ENCODE measurements around the gene ZSWIM1.

ZSWIM1 gene

DNA sequence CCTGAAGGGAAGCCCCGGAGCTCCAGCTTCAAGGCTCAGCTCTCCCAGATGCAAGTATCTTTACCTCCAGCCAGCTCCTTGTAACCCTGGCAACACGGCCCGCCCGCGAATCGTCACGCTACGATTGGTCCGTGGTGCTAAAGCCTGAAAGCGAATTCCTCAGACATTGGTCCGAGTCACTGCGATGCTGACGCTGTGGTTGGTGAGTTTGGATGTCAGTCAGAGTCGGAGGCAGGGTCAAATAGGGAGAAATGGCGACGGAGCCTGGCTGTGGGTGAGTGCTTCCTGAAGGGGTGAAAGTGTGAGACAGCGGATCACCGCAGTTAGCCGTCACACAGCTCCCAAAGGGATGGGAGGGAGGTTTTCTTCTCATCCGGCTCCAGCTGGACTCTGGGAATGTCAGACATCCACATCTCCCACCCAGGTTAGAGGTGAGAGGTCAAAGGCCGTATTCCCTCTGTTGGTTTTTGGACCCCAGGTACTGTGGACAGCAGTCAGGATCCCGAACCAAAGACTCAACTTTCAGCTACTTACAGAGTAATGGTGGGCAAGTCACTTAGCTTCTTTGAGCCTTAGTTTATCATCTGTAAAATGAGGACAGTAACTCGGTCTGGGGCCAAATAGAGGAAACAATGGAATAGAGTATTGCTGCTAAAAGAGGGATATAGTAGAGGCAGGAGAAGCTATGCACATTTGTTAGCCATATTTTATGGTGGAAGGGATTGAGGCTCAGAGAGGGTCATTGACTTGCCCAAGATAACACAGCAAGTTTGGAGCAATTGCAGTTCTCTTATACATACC, at the start of gene ZSWIM1:
ZSWIM1 (plus strand) TSS at position 240 of the 801 bp plus-strand sequence. CDS start 1,366 bp downstream, outside the sequence.
- Histone ChIP-seq H3K4me3 (ENCODE audit: low read depth, low read length) (peak within 1 kb of the TSS; percentile 75), H3K79me2 (ENCODE audit: control insufficient read depth, insufficient read depth, low read length, unreplicated experiment) (peaks cover 12% of the 10 kb centered on the region), H3K36me3 (ENCODE audit: insufficient read depth, low read length) (peaks cover 8% of the 10 kb centered on the region; the same call in 1 of the 2 replicates), H3K27me3 (ENCODE audit: insufficient read depth, low read length) (no peaks in the 10 kb centered on the region), H3K27ac (ENCODE audit: low read depth, low read length) (peak within 1 kb of the TSS; percentile 19; the same call in 1 of the 2 replicates), H3K4me1 (ENCODE audit: control insufficient read depth, insufficient read depth, low read length, unreplicated experiment) (peaks cover 10% of the 10 kb centered on the region), H2AFZ (ENCODE audit: low read length, unreplicated experiment) (peak within 1 kb of the TSS; percentile 75)

- H3K79me2 ChIP-seq (ENCODE audit: control insufficient read depth, insufficient read depth, low read length, unreplicated experiment): peaks cover 16% of the 10 kb centered on the region
- no peak overlapping the region for H2AFZ ChIP-seq (ENCODE audit: low read length, unreplicated experiment)
- no peaks in the 10 kb centered on the region for H3K27me3 ChIP-seq (ENCODE audit: insufficient read depth, low read length)
- H3K4me1 ChIP-seq (ENCODE audit: control insufficient read depth, insufficient read depth, low read length, unreplicated experiment): peaks cover 25% of the 10 kb centered on the region
- no peak overlapping the region for H3K4me3 ChIP-seq (ENCODE audit: low read depth, low read length)
- H3K36me3 ChIP-seq (ENCODE audit: insufficient read depth, low read length): no peaks in the 10 kb centered on the region
- peak overlapping the region; percentile 82 for H3K27ac ChIP-seq (ENCODE audit: low read depth, low read length)
Measured at GRCh38 chr20:45832619-45833018, 48.4 kb upstream of the ZSWIM1 start.

GRCh38 chr20:45833030-45833882, 47.8 kb upstream of the ZSWIM1 start, which contains the start of gene SNX21:
Gene SNX21, plus strand, starts transcription at chr20:45833799. Its CDS starts 121 bp downstream, at chr20:45833920.
- peak within 1 kb of the TSS; percentile 82 for H3K27ac ChIP-seq (ENCODE audit: low read depth, low read length)
- peak within 1 kb of the TSS; percentile 73 for H2AFZ ChIP-seq (ENCODE audit: low read length, unreplicated experiment)
- H3K27me3 ChIP-seq (ENCODE audit: insufficient read depth, low read length): no peaks in the 10 kb centered on the region
- no peaks in the 10 kb centered on the region for H3K36me3 ChIP-seq (ENCODE audit: insufficient read depth, low read length)
- peaks cover 16% of the 10 kb centered on the region for H3K79me2 ChIP-seq (ENCODE audit: control insufficient read depth, insufficient read depth, low read length, unreplicated experiment)
- H3K4me3 ChIP-seq (ENCODE audit: low read depth, low read length): peak within 1 kb of the TSS; percentile 88
- H3K4me1 ChIP-seq (ENCODE audit: control insufficient read depth, insufficient read depth, low read length, unreplicated experiment): peaks cover 25% of the 10 kb centered on the region

GRCh38 chr20:45833883-45834796, 46.9 kb upstream of the ZSWIM1 start:
- H3K4me1 ChIP-seq (ENCODE audit: control insufficient read depth, insufficient read depth, low read length, unreplicated experiment): peaks cover 25% of the 10 kb centered on the region
- peak overlapping the region; percentile 82 for H3K27ac ChIP-seq (ENCODE audit: low read depth, low read length)
- H3K79me2 ChIP-seq (ENCODE audit: control insufficient read depth, insufficient read depth, low read length, unreplicated experiment): peaks cover 16% of the 10 kb centered on the region
- no peaks in the 10 kb centered on the region for H3K36me3 ChIP-seq (ENCODE audit: insufficient read depth, low read length)
- no peaks in the 10 kb centered on the region for H3K27me3 ChIP-seq (ENCODE audit: insufficient read depth, low read length)
- peak overlapping the region; percentile 73 for H2AFZ ChIP-seq (ENCODE audit: low read length, unreplicated experiment)
- peak overlapping the region; percentile 88 for H3K4me3 ChIP-seq (ENCODE audit: low read depth, low read length)

DNA sequence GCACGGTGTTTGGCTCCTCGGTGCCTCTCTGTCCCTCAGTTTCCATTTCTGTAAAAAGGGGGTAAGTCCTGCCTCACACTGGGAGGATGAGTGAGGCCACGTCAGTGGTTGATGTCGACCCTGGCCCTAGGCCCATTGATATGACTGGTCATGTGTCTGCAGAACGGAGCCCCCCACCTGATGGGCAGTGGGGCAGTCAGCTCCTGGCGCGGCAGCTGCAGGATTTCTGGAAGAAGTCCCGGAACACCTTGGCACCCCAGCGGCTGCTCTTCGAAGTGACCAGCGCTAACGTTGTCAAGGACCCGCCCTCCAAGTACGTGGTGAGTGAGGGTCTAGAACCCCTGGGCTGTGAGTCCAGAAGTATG, 46.2 kb upstream of the ZSWIM1 start:
- H3K79me2 ChIP-seq (ENCODE audit: control insufficient read depth, insufficient read depth, low read length, unreplicated experiment): peaks cover 16% of the 10 kb centered on the region
- H3K27me3 ChIP-seq (ENCODE audit: insufficient read depth, low read length): no peaks in the 10 kb centered on the region
- H3K4me3 ChIP-seq (ENCODE audit: low read depth, low read length): peak overlapping the region; percentile 88
- H3K27ac ChIP-seq (ENCODE audit: low read depth, low read length): peak overlapping the region; percentile 82
- no peak overlapping the region for H2AFZ ChIP-seq (ENCODE audit: low read length, unreplicated experiment)
- H3K36me3 ChIP-seq (ENCODE audit: insufficient read depth, low read length): no peaks in the 10 kb centered on the region
- peaks cover 25% of the 10 kb centered on the region for H3K4me1 ChIP-seq (ENCODE audit: control insufficient read depth, insufficient read depth, low read length, unreplicated experiment)

DNA sequence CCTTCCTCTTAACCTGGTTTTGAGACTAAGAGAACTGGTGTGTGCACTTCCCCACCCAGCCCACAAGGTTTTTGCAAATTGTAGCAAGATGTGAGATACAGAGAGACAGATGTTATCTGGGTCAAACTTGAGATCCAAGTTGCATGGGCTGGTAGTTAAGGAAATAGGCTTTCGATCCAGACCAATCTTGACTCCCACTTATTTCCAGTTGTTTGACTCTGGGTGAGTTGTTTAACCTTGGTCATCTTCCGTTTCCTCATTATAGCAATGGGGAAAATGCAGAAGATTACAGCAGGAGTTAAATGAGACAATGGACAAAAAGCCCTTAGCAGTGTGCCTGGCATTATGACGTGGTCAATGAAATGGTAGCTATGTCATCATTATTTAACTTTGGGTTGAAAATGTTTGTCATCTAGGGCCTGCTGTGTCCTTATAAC, 45.7 kb upstream of the ZSWIM1 start:
- peak overlapping the region; percentile 88 for H3K4me3 ChIP-seq (ENCODE audit: low read depth, low read length)
- H3K27me3 ChIP-seq (ENCODE audit: insufficient read depth, low read length): no peaks in the 10 kb centered on the region
- no peak overlapping the region for H2AFZ ChIP-seq (ENCODE audit: low read length, unreplicated experiment)
- H3K79me2 ChIP-seq (ENCODE audit: control insufficient read depth, insufficient read depth, low read length, unreplicated experiment): peaks cover 16% of the 10 kb centered on the region
- H3K36me3 ChIP-seq (ENCODE audit: insufficient read depth, low read length): no peaks in the 10 kb centered on the region
- peaks cover 25% of the 10 kb centered on the region for H3K4me1 ChIP-seq (ENCODE audit: control insufficient read depth, insufficient read depth, low read length, unreplicated experiment)
- H3K27ac ChIP-seq (ENCODE audit: low read depth, low read length): peak overlapping the region; percentile 82

GRCh38 chr20:45835825-45836224, 45.2 kb upstream of the ZSWIM1 start:
- peak overlapping the region; percentile 88 for H3K4me3 ChIP-seq (ENCODE audit: low read depth, low read length)
- no peak overlapping the region for H2AFZ ChIP-seq (ENCODE audit: low read length, unreplicated experiment)
- H3K27ac ChIP-seq (ENCODE audit: low read depth, low read length): peak overlapping the region; percentile 82

GRCh38 chr20:45836841-45837240, 44.2 kb upstream of the ZSWIM1 start:
- peaks cover 25% of the 10 kb centered on the region for H3K4me1 ChIP-seq (ENCODE audit: control insufficient read depth, insufficient read depth, low read length, unreplicated experiment)
- H3K27ac ChIP-seq (ENCODE audit: low read depth, low read length): no peak overlapping the region
- peak overlapping the region; percentile 21; the same call in 1 of the 2 replicates for H3K4me3 ChIP-seq (ENCODE audit: low read depth, low read length)
- no peaks in the 10 kb centered on the region for H3K36me3 ChIP-seq (ENCODE audit: insufficient read depth, low read length)
- H2AFZ ChIP-seq (ENCODE audit: low read length, unreplicated experiment): no peak overlapping the region
- H3K27me3 ChIP-seq (ENCODE audit: insufficient read depth, low read length): no peaks in the 10 kb centered on the region
- peaks cover 16% of the 10 kb centered on the region for H3K79me2 ChIP-seq (ENCODE audit: control insufficient read depth, insufficient read depth, low read length, unreplicated experiment)

More at GRCh38 chr20:45835825-45836224, 45.2 kb upstream of the ZSWIM1 start:
- Histone ChIP-seq H3K79me2 (ENCODE audit: control insufficient read depth, insufficient read depth, low read length, unreplicated experiment) (peaks cover 16% of the 10 kb centered on the region), H3K4me1 (ENCODE audit: control insufficient read depth, insufficient read depth, low read length, unreplicated experiment) (peaks cover 25% of the 10 kb centered on the region), H3K27me3 (ENCODE audit: insufficient read depth, low read length) (no peaks in the 10 kb centered on the region), H3K36me3 (ENCODE audit: insufficient read depth, low read length) (no peaks in the 10 kb centered on the region)

DNA sequence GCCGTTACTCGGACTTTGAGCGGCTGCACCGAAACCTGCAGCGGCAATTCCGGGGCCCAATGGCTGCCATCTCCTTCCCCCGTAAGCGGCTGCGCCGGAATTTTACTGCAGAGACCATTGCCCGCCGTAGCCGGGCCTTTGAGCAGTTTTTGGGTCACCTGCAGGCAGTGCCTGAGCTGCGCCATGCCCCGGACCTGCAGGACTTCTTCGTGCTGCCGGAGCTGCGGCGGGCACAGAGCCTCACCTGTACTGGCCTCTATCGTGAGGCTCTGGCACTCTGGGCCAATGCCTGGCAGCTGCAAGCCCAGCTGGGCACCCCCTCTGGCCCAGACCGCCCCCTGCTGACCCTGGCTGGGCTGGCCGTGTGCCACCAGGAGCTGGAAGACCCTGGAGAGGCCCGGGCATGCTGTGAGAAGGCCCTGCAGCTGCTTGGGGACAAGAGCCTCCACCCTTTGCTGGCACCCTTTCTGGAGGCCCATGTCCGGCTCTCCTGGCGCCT, 40.3 kb upstream of the ZSWIM1 start:
- peaks cover 8% of the 10 kb centered on the region for H3K4me1 ChIP-seq (ENCODE audit: control insufficient read depth, insufficient read depth, low read length, unreplicated experiment)
- H2AFZ ChIP-seq (ENCODE audit: low read length, unreplicated experiment): no peak overlapping the region
- H3K36me3 ChIP-seq (ENCODE audit: insufficient read depth, low read length): peaks cover 6% of the 10 kb centered on the region; the same call in 1 of the 2 replicates
- H3K27me3 ChIP-seq (ENCODE audit: insufficient read depth, low read length): no peaks in the 10 kb centered on the region
- H3K79me2 ChIP-seq (ENCODE audit: control insufficient read depth, insufficient read depth, low read length, unreplicated experiment): peaks cover 1% of the 10 kb centered on the region
- H3K4me3 ChIP-seq (ENCODE audit: low read depth, low read length): no peak overlapping the region
- H3K27ac ChIP-seq (ENCODE audit: low read depth, low read length): no peak overlapping the region

All from ACC112 (cell line).